Panc1 (cell line): ENCODE results near the gene MAP3K15. TPM values are rescaled to one million over a fixed set of nuclear protein-coding genes. Genes with fewer than 3 reads are reported as not detected.

ENCODE experiments used
- ATAC-seq: fragments of 200-7000 bp; cut with Tn5 transposase; 2 replicates; pipeline ENCODE4 v1.9.1; 2020; ENCODE audit warnings: mild to moderate bottlenecking, moderate library complexity
- BruUV-seq: library from RNA; stranded (reverse); fragments of 400-500 nt; replicated peaks from 2 replicates; lab custom pipeline; 2021; lab: Mats Ljungman, UMichigan
- CTCF ChIA-PET: fragments of 300-600 bp; sonication (Branson Sonifier 250); formaldehyde crosslinking; loops from one replicate; lab custom pipeline; 2022; ENCODE audit warnings: antibody characterized with exemption; lab: Charles Lee
- POLR2A ChIA-PET: fragments of 300-600 bp; sonication (Branson Sonifier 250); formaldehyde crosslinking; loops from one replicate; lab custom pipeline; 2022; ENCODE audit warnings: antibody characterized with exemption; lab: Charles Lee
- DNase-seq: peaks from one replicate; pipeline ENCODE4 v3.0.0-alpha.2; 2010; ENCODE audit warnings: low read depth, low spot score
- H3K27ac ChIP-seq: 2 replicates; pipeline ENCODE4 v1.5.1; 2011; ENCODE audit warnings: mild to moderate bottlenecking, low read length, inconsistent platforms
- H3K27me3 ChIP-seq: fragments of 200-500 bp; sonication (Bioruptor generic); 2 replicates; pipeline ENCODE4 v1.6.0; 2014; ENCODE audit warnings: low read length, inconsistent platforms; ENCODE audit not compliant: control insufficient read depth, insufficient read depth
- H3K36me3 ChIP-seq: fragments of 200-500 bp; sonication (Bioruptor generic); 2 replicates; pipeline ENCODE4 v1.5.1; 2014; ENCODE audit warnings: inconsistent platforms, mild to moderate bottlenecking, low read length, moderate library complexity; ENCODE audit not compliant: control insufficient read depth, insufficient read depth
- H3K4me1 ChIP-seq: 2 replicates; pipeline ENCODE4 v1.5.1; 2011; ENCODE audit warnings: inconsistent platforms, mild to moderate bottlenecking, low read length, moderate library complexity; ENCODE audit not compliant: control insufficient read depth, insufficient read depth
- H3K4me3 ChIP-seq, 2 experiments: 2 replicates each; pipeline ENCODE4 v1.5.1; 2011 to 2012; ENCODE audit warnings: low read depth in 2 of 2, low read length in 2 of 2, mild to moderate bottlenecking in 2 of 2, inconsistent platforms in 1 of 2, moderate library complexity in 1 of 2
- H3K9me3 ChIP-seq: fragments of 200-500 bp; sonication (Bioruptor generic); 2 replicates; pipeline ENCODE4 v1.5.1; 2014; ENCODE audit warnings: low read depth, mild to moderate bottlenecking, inconsistent platforms, low read length, moderate library complexity; ENCODE audit not compliant: control insufficient read depth, insufficient read depth
- CTCF ChIP-seq: fragments of 450-650 bp; IDR thresholded peaks from 2 replicates; pipeline ENCODE4 v1.5.1; 2017; ENCODE audit warnings: mild to moderate bottlenecking
- POLR2AphosphoS5 ChIP-seq: IDR thresholded peaks from 2 replicates; pipeline ENCODE4 v1.6.1; 2012; ENCODE audit warnings: mild to moderate bottlenecking, low read depth, low read length, moderate library complexity
- REST ChIP-seq, 2 experiments: IDR thresholded peaks; 2 replicates each; pipeline ENCODE4 v1.6.1; 2011 to 2012; ENCODE audit warnings: low read depth in 2 of 2, control low read depth in 1 of 2, low read length in 1 of 2, mild to moderate bottlenecking in 1 of 2, moderate library complexity in 1 of 2; ENCODE audit not compliant: insufficient read depth in 1 of 2
- SIN3A ChIP-seq: IDR thresholded peaks from 2 replicates; pipeline ENCODE4 v1.6.1; 2012; ENCODE audit warnings: low read depth, mild to moderate bottlenecking, low read length, moderate library complexity, borderline replicate concordance; ENCODE audit not compliant: insufficient read depth
- TCF7L2 ChIP-seq: IDR thresholded peaks from 2 replicates; pipeline ENCODE4 v1.6.1; 2011; ENCODE audit warnings: mild to moderate bottlenecking, low read depth, low read length, inconsistent platforms
- in situ Hi-C: cut with HindIII; loops from 2 replicates; pipeline ENCODE4 v1.10.0; 2016; ENCODE audit warnings: low sequenced_read_pairs, low pct_unique_long_range_greater_than_20kb
- intact Hi-C: fragments of 100-400 bp; cut with micrococcal nuclease; formaldehyde crosslinking; loops from one replicate; pipeline ENCODE4 v1.10.0; 2022; ENCODE audit not compliant: unreplicated experiment
- total RNA-seq: library from RNA; stranded (reverse); gene quantifications from one replicate; pipeline ENCODE4 v1.2.1, GENCODE V29; 2021; ENCODE audit not compliant: unreplicated experiment

The MAP3K15 gene
- total RNA-seq, 1 experiment from 2014 or later: 4.9 TPM

GRCh38 chrX:19373351-19373891 lies 141.9 kb downstream of the MAP3K15 start:
- in situ Hi-C loops: no loop called here

GRCh38 chrX:19372547-19373331 lies 142.6 kb downstream of the MAP3K15 start:
- intact Hi-C loops (no loop called here), in situ Hi-C loops (no loop called here)
- H3K9me3 ChIP-seq: no peaks in the 10 kb centered on the region
- H3K36me3 ChIP-seq: no peaks in the 10 kb centered on the region
- H3K4me1 ChIP-seq: no peaks in the 10 kb centered on the region
- H3K4me3 ChIP-seq: no peak overlapping the region
- DNase-seq (no peak), ATAC-seq (peak; percentile 30; the same call in 1 of the 2 replicates)
- POLR2A ChIA-PET: no interaction called here
- BruUV-seq: no TSS peak
- no peak overlapping the region for H3K27ac ChIP-seq
- H3K27me3 ChIP-seq: no peaks in the 10 kb centered on the region
- CTCF ChIA-PET: interaction anchor here (0.7 kb wide), 1 partner anchor 163 kb away, joined by 4 read pairs; no protein-coding TSS in a partner anchor
- TF ChIP-seq REST (IDR thresholded peaks at IDR 0.05; ENCODE audit: insufficient read depth in 1 of 2, low read depth in 2 of 2, low read length in 1 of 2) (no peak), CTCF (no peak; the same call in 1 of the 2 replicates), TCF7L2 (no peak), SIN3A (no peak)

More at GRCh38 chrX:19373351-19373891, 141.9 kb downstream of the MAP3K15 start:
- DNase-seq (no peak), ATAC-seq (no peak)
- no peaks in the 10 kb centered on the region for H3K36me3 ChIP-seq
- ChIA-PET POLR2A (no interaction called here), CTCF (no interaction called here)
- no peaks in the 10 kb centered on the region for H3K4me1 ChIP-seq
- intact Hi-C loops: no loop called here
- H3K9me3 ChIP-seq: no peaks in the 10 kb centered on the region
- no peak overlapping the region for H3K4me3 ChIP-seq
- no peak overlapping the region for H3K27ac ChIP-seq
- TF ChIP-seq SIN3A (no peak), CTCF (no peak), REST (IDR thresholded peaks at IDR 0.05; ENCODE audit: insufficient read depth in 1 of 2, low read depth in 2 of 2, low read length in 1 of 2) (no peak), POLR2AphosphoS5 (no peak)
- H3K27me3 ChIP-seq: no peaks in the 10 kb centered on the region
- BruUV-seq: no TSS peak
